Duodenal mucosa (tissue), 2 donors: ENCODE results near the gene PDZD4.
A peak's percentile ranks its signal among the peaks of the same experiment; 100 is the strongest.

Source experiments
- H3K27ac ChIP-seq: one replicate; pipeline ENCODE4 v1.7.0; 2013; ENCODE audit warnings: low read depth, low read length
- H3K27me3 ChIP-seq, 2 donors: one replicate each; pipeline ENCODE4 v1.7.0; 2013; ENCODE audit warnings: low read length in 2 of 2, control low read depth in 1 of 2; ENCODE audit not compliant: insufficient read depth in 2 of 2, control insufficient read depth in 1 of 2
- H3K36me3 ChIP-seq, 2 donors: one replicate each; pipeline ENCODE4 v1.7.0; 2013; ENCODE audit warnings: low read length in 2 of 2, control low read depth in 1 of 2; ENCODE audit not compliant: insufficient read depth in 2 of 2, control insufficient read depth in 1 of 2
- H3K4me1 ChIP-seq, 2 donors: one replicate each; pipeline ENCODE4 v1.7.0; 2013; ENCODE audit warnings: low read length in 2 of 2, control low read depth in 1 of 2; ENCODE audit not compliant: insufficient read depth in 2 of 2, control insufficient read depth in 1 of 2
- H3K4me3 ChIP-seq, 2 donors: one replicate each; pipeline ENCODE4 v1.7.0; 2013; ENCODE audit warnings: low read length in 2 of 2, low read depth in 1 of 2
- H3K9ac ChIP-seq, 2 donors: one replicate each; pipeline ENCODE4 v1.7.0; 2013; ENCODE audit warnings: low read length in 2 of 2, low read depth in 1 of 2
- H3K9me3 ChIP-seq, 2 donors: one replicate each; pipeline ENCODE4 v1.7.0; 2013; ENCODE audit warnings: low read length in 2 of 2, control low read depth in 1 of 2; ENCODE audit not compliant: control insufficient read depth in 1 of 2

The PDZD4 gene

DNA sequence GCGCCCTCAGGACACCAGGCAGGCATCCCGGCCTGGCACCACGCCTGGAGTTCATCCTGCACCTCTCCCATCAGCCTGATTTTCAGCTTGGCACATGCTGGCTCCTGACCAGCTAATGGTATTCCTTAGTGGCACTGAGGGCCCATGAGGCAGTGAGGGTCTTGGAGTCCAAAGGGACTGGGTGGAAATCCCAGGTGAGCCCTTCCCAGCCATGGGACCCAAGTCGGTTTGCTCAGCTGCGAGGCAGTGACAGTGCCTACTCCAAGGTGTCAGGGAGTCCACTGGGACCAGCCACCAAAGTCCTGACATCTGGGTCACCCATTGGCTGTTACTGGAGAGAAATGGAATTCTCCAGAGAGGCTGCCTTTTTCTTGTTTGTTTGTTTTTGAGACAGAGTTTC, 31.0 kb downstream of the PDZD4 start:
- Histone ChIP-seq H3K4me3 (no peak overlapping the region), H3K27ac (no peak overlapping the region), H3K4me1 (peaks cover 8 to 10% of the 10 kb centered on the region in 2 donors), H3K36me3 (peaks cover 0 to 21% of the 10 kb centered on the region in 2 donors), H3K9me3 (no peaks in the 10 kb centered on the region), H3K27me3 (no peaks in the 10 kb centered on the region), H3K9ac (no peak overlapping the region)

DNA sequence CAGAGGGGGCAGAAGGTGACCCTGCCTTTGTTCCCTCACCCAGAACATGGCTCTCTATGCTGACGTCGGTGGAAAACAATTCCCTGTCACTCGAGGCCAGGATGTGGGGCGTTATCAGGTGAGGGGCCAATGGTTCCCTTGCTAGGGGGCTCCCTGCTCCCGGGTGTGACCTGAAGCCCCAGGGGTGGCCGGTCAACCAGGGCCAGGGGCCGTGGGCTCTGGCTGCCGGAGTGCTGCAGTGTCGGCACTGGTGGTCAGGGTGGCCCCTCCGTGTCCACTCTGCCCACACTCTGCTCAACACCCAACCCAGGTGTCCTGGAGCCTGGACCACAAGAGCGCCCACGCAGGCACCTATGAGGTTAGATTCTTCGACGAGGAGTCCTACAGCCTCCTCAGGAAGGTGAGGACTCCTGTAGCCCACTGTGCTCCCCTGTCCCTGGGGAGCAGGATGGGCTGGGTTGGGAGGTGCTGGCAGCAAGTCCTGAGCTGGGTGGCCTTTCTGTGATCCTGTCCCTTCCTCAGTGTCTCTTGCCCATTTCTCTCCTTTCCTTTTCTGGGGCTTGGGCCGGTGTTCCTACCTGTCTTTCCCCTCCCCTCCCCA, 32.8 kb downstream of the PDZD4 start:
- H3K9ac ChIP-seq = no peak overlapping the region
- H3K36me3 ChIP-seq = peaks cover 0 to 21% of the 10 kb centered on the region in 2 donors
- H3K27ac ChIP-seq = no peak overlapping the region
- H3K9me3 ChIP-seq = no peaks in the 10 kb centered on the region
- peaks cover 18% of the 10 kb centered on the region in 2 donors for H3K4me1 ChIP-seq
- H3K27me3 ChIP-seq = no peaks in the 10 kb centered on the region
- H3K4me3 ChIP-seq = no peak overlapping the region

DNA sequence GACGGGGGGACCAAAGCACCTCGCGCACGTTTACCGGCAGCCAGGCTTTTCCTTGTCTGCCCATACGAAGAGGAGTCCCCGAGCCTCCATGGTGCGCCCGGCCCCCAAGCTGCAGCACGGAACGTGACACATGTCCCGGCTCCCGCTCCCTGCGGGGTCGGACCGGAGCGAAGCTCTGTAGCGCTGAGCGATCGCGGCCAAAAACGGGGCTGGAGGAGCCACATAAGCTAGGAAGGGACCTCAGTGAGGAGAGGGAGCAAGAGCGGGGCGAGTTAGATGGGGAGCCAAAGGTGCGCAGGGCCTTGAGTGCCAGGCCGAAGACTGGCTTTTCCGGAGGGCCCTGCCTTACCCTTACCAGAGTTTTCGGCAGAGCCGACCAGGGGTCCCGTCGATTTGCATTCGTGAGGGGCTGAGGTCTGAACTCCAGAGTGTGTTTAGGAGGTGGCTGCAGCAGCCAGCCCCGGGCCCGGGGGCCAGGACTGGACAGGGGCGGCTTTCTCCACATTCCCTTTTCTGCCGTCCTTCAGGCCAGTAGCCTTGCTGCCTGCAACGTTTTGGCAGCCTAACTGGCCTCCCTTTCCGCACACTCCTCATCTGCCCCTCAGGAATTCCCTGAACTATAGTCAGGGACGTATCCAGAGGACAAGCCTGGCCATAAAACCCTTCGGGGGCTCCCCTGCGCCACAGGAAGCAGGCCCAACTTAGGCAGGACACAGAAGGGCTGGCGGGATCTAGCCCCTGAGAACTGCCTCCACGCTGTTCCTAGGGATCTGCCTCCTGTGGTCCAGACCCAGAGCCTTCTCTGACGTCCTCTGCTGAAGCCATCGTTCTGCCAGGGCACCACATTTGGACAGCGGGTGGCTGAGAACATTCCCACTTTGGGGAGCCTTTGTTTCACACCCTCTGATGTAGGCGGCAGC, 35.2 kb downstream of the PDZD4 start:
- H3K4me3 ChIP-seq = peak overlapping the region; percentile 77 to 81
- no peaks in the 10 kb centered on the region for H3K27me3 ChIP-seq
- peaks cover 0 to 21% of the 10 kb centered on the region in 2 donors for H3K36me3 ChIP-seq
- no peaks in the 10 kb centered on the region for H3K9me3 ChIP-seq
- peak overlapping the region; percentile 66 for H3K27ac ChIP-seq
- H3K9ac ChIP-seq = peak overlapping the region; percentile 63
- peaks cover 21 to 22% of the 10 kb centered on the region in 2 donors for H3K4me1 ChIP-seq

GRCh38 chrX:153794018-153794896, 36.1 kb downstream of the PDZD4 start, which contains the start of the genes IDH3G and SSR4:
Gene IDH3G, minus strand, starts transcription at chrX:153794375. Its CDS starts 49 bp downstream, at chrX:153794326.
Gene SSR4, plus strand, starts transcription at chrX:153794668. Its CDS starts 20 bp downstream, at chrX:153794688.
- Histone ChIP-seq H3K4me1 (peaks cover 21 to 22% of the 10 kb centered on the region in 2 donors), H3K36me3 (peaks cover 0 to 25% of the 10 kb centered on the region in 2 donors), H3K9ac (peak within 1 kb of the TSS; percentile 78 to 79), H3K9me3 (no peaks in the 10 kb centered on the region), H3K27me3 (no peaks in the 10 kb centered on the region), H3K4me3 (peak within 1 kb of the TSS; percentile 80 to 82), H3K27ac (peak within 1 kb of the TSS; percentile 85)

DNA sequence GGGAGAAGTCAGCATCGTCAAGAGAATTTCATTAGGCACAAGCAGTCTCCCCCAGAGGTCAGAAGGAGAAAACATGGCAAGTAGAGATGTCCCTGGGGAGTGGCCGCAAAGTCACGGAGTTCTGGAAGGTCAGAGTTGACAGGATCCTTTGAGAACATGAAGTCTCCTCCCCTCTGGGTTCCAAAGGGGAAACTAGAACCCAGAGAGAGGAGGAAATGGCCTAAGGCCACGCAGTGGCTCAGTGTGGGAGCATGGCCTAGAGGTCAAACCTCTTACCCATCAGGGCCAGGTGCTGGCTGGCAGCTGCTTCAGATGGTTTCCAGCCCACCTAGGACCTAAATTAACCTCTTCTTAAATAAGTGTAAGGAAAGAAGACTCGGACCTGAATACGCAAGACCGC, 37.1 kb downstream of the PDZD4 start:
- no peaks in the 10 kb centered on the region for H3K9me3 ChIP-seq

DNA sequence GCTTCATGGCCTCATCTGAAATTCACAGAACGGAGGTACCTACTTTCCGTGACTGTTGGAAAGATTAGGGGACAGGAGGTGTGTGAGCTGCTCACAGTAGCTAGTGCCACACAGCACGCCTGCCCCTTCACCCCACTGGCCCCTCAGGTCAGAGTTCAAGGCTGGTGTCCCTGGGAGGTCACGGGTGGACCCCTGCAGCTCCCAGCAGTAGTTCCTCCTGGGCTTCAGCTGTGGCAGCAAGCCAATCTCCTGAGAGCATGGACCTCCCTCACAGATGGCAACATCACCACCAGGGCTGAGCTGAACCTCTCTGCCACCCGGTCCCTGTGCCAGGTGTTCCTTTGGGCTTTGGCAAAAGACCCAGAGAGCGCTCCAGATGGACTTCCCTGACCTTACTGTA, 38.0 kb downstream of the PDZD4 start:
- no peaks in the 10 kb centered on the region for H3K9me3 ChIP-seq
- H3K27ac ChIP-seq = no peak overlapping the region
- H3K4me3 ChIP-seq = peak overlapping the region in 1 of 2 donors; percentile 80
- no peak overlapping the region for H3K9ac ChIP-seq
- H3K4me1 ChIP-seq = peaks cover 21 to 22% of the 10 kb centered on the region in 2 donors
- peaks cover 0 to 21% of the 10 kb centered on the region in 2 donors for H3K36me3 ChIP-seq
- no peaks in the 10 kb centered on the region for H3K27me3 ChIP-seq

More for the DNA sequence above, 37.1 kb downstream of the PDZD4 start:
- Histone ChIP-seq H3K27ac (peak overlapping the region; percentile 36), H3K9ac (peak overlapping the region; percentile 66 to 78), H3K36me3 (peaks cover 0 to 23% of the 10 kb centered on the region in 2 donors), H3K4me1 (peaks cover 21 to 22% of the 10 kb centered on the region in 2 donors), H3K27me3 (no peaks in the 10 kb centered on the region), H3K4me3 (peak overlapping the region; percentile 80 to 82)

GRCh38 chrX:153791104-153791852, 39.1 kb downstream of the PDZD4 start:
- H3K9ac ChIP-seq = no peak overlapping the region
- H3K4me3 ChIP-seq = no peak overlapping the region
- peaks cover 0 to 28% of the 10 kb centered on the region in 2 donors for H3K36me3 ChIP-seq
- peaks cover 21% of the 10 kb centered on the region in 2 donors for H3K4me1 ChIP-seq
- H3K27me3 ChIP-seq = no peaks in the 10 kb centered on the region
- H3K27ac ChIP-seq = no peak overlapping the region
- no peaks in the 10 kb centered on the region for H3K9me3 ChIP-seq

DNA sequence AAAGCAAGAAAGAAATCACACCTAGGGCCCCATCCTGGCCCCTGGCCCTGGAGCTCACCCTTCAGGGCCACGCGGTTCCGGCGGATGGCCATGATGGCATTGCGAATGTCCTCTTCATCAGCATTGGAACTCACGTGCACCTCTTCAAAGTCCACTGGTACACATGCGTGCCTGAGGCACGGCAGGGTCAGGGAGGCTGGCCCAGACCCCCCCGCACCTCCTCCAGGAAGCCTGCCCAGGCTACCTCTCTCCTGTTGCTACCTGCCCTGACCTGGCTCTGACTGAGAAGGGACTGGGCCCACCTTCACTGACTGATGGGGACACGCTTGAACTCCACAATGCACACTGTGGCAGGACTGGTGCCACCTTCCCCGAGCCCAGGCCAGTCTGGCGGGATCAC, 40.7 kb downstream of the PDZD4 start:
- no peak overlapping the region for H3K27ac ChIP-seq

DNA sequence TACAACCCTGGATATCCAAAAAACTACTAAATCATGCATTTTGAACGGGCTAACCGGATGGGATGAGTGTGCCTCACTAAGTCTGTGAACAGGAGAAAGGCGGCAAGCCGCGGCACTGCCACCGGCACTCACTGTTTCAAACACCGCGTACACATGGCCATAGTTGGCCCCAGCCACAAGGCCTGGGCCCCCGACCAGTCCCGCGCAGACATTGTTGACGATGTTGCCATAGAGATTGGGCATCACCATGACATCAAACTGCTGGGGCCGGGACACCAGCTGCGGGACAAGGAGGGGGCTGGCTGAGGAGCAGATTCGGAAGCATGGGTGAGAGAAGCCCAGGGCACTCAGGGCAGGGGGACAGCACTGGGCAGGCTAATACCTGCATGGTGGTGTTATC, 43.7 kb downstream of the PDZD4 start:
- Histone ChIP-seq H3K9ac (no peak overlapping the region), H3K4me3 (no peak overlapping the region), H3K36me3 (peaks cover 0 to 35% of the 10 kb centered on the region in 2 donors), H3K4me1 (no peaks in the 10 kb centered on the region), H3K9me3 (no peaks in the 10 kb centered on the region), H3K27ac (no peak overlapping the region), H3K27me3 (no peaks in the 10 kb centered on the region)

More for the DNA sequence above, 40.7 kb downstream of the PDZD4 start:
- H3K4me1 ChIP-seq = peaks cover 12 to 13% of the 10 kb centered on the region in 2 donors
- no peak overlapping the region for H3K9ac ChIP-seq
- H3K27me3 ChIP-seq = no peaks in the 10 kb centered on the region
- H3K36me3 ChIP-seq = peaks cover 0 to 35% of the 10 kb centered on the region in 2 donors
- H3K9me3 ChIP-seq = no peaks in the 10 kb centered on the region
- H3K4me3 ChIP-seq = no peak overlapping the region
